NCI-H1105 treated with DMSO at 0.1 percent for 48 hours (cell line): ENCODE data around the gene KY.

Source experiments
- DNase-seq: peaks from one replicate; lab custom pipeline; 2025; lab: John Stamatoyannopoulos, UW

The KY gene

DNA sequence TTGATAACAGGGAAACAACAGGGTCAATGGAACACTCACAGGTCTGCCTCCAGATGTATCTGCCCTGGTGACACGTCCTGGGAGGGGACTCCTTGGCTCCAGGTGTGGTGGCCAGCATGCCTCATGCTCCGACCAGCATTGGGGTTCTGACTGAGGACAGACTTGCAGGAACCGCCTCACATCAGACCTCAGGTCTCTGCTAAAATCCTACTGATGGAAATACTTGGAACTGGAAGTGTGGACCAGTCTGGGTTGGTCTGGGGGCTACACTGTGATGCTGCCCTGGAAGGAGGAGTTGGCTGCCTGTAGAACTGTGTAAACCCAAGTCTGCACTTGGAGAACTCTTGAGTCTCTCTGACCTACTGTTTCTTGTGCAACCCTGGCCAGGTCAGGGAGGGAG is 17.1 kb upstream of the KY start:
- no peak for DNase-seq

DNA sequence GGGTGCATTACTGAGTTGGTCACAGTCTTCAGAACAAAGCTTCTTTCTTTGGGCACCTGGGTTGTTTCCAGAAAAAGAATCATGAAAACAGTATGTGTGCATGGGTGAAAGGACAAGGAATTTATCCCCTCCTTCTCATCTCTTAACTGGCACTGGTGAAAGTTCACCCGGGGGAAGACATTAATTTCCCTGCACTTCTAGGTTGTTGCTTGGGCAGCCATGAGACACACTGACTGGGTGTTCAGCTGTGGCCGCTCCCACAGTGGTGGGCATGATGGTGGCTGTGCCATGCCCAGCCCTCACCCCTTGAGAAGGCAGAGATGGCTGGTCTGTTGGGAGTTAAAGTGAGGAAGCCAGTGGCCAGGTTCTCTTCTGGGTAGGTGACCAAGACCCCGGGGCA is 16.6 kb upstream of the KY start:
- no peak for DNase-seq

DNA sequence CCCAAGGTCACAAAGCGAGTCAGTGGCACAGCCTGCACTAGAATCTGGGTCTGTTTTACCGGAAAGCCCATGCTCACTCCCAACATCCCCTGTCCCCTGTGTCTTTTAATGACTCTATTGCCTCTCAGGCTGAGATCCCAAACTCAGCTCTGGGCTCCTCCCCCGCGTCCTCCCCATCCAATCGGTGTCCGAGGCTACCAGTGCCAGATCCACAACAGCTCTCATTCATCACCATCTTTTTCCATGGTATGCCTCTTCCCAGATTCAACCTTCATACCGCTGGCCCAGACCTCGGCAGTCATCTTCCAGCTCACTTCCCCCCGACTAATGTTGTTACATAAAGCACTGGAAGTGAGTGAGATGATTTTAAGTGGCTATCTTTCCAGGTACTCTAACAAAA is 16.1 kb upstream of the KY start:
- DNase-seq: no peak

DNA sequence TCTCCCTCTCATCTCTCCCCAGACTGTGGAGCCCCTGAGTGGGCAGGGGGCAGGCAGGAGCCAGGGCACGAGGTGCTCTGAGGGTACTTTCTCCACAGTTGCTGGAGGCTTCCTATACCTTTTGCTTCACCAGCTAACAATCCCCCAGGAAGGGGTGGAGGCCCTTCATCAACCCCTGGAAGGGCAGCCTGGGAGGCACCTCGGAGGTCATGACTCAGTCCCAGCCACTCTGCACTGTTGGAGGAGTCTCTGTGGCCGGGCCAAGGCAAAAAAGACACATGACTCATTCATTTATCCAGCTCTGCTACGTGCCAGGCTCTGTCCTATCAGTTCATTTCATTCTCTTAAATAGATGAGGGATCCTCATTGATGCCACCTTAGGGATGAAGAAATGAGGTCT is 15.6 kb upstream of the KY start:
- no peak for DNase-seq

DNA sequence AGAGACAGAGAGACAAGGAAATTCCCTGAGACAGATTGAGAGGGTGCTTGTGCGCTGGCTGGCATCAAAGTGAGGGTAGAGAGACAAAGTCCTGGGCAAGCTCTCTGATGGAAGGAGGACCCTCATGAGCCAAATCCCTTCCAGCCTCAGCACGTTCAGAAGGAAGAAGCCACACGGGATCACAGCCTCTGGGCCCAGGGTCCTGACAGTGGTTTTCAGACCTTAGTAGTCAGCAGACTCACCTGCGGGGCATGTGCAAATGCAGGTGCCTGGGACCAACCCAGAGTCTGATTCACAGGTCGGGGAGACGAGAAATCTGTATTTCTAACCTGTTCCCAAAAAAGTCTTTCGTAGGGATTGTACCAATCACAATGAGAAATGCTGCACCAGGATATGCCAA is 15.2 kb upstream of the KY start:
- no peak for DNase-seq

DNA sequence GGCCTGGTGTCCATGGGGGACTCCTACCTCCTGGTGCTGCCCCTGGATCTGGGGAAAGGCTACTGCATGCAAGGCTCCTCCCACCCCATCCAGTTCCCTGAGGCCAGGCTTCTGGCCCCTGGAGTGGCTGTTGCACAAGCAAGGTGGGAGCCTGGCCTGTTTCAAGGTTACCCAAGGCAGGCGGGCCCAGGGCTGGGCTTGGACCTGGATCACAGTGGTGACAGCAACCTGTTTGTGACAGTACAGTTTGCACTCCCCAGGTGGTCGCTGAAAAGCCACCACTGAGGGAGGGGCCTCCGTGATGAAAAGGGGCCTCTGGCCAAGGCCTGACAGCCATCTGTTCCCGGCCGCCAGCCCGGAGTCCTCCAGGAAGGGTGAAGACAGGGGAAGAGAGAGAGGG is 14.4 kb upstream of the KY start:
- no peak for DNase-seq

DNA sequence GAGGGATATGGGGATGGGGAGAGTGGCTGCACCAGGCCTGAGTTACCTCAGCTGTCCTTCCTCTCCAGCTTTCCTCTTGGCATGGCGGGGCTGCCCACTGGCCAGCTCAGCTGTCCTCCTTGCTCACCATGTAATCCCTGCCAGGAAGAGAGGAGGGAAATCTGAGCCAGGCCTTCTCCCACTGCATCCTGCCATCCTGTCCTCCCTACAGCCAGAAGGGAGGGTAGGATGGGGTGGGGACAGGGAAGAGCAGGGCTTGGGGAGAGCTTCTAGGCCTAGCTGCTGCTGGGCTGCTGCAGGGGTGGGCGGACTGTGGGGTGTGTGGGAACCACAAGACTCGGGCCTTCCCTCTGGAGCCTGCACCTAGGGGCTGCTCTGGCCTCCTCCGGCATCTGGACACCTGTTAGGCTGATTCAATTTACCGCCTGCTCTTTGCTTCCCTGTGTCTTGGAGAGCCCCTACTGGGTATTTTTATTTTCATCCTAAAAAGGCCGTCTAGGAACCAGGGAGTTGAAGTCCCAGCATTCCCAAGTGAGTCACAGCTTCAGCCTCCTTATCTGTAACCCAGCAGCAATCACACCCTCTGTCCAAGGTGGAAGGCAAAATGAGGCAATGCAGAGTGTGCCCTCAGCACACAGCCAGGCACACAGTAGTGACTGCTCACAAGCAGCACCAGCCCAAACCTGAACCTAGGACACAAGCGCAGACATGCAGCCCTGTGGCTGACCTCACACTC is 13.1 kb upstream of the KY start:
- DNase-seq: no peak

DNA sequence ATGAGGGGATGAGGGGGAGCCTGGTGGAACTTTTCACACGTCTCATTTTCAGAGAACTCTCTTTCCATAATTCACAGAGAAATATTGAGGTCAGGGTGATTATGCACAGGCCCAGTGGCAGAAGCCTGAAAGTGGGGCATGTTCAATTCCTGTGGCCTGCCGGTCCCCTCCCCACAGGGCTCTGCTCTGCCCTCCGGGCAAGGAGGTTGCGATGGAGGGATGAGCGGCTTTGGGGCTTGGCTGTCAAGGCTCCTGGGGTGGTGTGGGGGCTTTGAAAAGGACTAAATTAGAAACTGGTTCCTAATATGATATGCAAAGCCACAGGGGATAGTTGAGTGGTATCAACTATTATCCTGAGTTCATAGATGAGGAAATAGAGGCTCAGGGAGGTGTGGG is 9.2 kb upstream of the KY start:
- DNase-seq: no peak

DNA sequence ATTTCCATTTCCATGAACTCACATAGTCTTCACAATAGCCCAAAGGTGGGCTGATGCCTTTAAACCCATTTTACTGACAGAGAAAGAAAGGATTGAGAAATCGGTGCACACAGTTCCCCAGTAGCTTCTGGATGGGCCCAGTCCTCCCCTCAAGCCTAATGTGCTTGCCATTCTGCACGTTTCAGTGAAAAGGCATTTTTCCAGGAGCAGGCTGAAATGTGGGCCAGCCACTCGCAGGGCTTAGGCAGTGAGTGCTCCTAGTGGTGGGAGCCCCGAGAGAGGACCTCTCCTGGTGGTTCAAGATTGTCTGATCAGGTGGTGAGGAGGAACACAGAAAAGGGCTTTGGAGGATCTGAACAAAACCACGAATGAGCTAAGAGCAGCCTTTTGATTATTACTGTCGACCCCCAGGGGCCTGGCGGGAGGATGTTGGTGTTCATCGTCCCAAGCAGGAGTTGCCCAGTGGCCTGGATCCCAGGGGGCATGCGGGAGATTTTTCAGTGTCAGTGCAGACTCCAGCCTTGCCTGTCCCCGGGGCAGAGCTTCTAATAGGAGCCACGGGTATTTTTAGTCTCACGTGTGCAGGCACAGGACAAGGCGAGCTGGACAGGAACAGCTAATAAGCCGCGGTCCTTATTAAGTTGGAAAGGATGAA is 8.7 kb upstream of the KY start:
- DNase-seq: no peak

DNA sequence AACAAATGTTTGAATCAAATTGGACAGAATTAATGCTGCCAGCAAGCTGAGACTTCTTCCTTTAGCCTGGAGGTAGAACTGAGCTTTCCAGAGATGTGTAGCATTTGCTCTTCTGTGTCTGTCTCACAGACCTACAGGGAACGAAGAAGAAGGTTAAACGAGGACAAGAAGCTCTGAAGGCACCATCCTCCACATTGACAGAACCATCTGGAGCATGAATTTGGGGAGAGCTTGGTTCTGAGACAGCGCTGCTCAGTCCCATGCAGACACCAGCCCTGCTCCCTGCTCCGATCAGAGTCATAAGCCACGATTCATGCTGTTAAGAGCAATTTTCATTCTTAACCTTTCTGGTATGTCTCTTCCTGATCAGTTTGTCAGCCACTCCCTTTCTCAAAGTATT is 7.7 kb upstream of the KY start:
- DNase-seq: no peak

DNA sequence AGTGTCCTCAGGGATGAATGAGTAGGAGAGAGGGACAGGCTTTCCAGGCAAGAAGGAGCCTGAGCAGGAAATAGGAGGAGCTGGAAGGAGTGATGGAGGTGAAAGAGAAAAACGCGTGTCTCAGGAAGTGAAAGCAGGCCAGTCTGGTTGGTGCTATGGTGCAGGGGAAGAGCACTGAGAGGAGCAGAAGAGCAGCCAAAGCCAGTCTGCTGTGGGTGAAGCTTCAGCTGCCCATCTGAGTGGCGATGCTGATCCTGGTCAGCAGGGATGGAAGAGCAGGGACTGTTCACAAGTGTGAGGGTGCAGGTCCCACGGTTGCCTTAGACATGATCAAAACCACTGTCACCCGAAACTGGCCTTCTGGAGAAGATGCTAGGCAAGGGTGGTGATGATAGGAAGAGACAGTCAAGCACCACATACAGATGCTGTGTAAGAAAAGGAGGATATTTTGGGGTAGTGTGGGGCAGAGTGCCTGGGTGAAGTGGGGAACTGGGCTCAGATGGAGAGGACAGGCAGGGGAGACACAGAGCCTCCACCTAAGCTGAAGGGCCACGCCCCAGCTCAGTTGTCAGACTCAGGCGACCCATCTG is 5.5 kb upstream of the KY start:
- DNase-seq: no peak

DNA sequence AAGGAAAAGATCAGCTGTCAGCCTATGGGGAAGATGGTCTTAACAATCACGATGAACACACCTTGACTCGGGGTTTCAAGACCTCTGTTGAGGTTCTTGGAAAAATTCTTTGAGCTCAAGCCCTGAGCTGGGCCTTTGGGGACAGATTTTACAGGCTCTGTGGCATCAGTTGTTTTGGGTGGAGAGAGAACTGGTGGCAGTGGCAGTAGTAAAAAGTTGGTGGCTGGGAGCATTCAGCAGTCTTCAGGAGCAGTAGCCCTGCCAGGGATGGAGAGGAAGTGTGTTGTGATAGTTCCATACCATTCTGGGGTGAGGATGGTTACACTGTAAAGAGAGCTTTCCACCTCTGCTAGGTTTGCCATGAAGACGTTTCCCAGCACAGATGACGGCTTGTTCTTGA is 4.9 kb upstream of the KY start:
- no peak for DNase-seq

DNA sequence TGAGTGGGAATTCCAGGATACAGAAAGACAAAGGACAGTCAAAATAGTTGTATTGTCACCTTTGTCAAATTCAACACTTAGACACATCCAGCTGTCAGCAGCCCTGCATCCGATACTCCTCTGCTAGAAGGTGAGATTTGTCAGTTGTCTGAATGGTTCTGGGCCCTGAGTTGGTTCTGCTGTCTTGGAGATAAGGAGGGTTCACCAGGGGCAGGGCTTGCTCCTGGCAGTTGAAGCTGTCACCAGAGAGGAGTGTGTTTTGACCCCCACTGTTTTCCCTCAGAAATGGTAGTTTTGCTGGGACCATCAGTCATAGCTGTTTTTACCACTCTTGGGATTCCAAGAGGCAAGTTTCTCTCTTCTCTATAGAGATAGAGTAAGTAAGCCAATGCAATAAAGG is 3.2 kb upstream of the KY start:
- no peak for DNase-seq

DNA sequence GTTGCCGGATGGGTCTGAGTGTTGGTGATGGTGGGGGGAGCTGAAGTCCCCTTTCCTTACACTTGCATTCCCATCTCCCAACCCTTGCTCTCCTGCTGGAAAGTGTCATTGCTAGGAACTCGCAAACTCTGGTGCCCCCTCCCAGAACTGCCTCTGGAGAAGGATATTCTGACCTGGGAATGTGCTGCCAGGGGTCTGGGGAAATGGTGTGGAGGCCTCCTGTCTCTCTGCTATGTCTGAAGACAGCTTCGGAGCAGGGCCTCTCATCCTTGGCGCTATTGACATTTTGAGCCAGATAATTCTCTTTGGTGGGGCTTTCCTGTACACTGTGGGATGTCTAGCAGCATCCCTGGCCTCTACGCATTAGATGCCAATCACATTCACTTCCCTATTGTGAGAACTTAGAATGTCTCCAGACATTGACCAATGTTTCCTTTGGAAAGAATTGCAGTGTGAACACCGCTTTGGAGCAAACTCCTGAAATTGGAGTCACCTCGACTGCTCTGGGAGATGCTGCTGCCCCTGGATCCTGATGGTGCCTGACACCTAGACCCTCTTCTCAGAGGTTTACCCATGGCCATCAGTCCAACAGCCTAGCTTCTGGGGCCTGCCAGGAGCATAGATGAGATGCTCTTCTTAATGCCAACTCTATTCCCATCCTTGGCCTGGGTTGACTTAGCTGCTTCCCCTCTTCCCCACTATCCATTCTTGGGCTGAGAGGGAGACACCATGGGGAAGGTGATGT is 2.2 kb upstream of the KY start:
- DNase-seq: no peak

DNA sequence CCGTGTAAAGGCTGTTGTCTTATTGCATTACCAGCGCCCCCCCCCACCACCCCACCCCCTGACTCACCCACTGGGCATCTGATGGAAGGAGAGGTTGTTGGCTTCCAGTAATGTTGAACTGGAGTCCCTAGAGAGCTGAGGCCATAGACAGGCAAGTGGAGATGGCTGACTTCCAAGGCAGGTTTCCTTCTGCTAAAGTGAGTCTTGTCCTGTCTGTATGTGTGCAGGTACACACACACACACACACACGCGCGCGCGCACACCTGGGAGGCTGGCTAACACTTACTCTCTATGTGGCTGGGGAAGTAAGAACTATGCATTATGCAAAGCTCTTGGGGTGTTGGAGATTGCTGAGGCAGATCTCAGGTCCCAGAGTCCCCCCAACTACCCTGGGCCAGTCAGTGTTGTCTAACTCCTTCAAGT is 1.6 kb upstream of the KY start:
- peak; percentile 77 for DNase-seq

DNA sequence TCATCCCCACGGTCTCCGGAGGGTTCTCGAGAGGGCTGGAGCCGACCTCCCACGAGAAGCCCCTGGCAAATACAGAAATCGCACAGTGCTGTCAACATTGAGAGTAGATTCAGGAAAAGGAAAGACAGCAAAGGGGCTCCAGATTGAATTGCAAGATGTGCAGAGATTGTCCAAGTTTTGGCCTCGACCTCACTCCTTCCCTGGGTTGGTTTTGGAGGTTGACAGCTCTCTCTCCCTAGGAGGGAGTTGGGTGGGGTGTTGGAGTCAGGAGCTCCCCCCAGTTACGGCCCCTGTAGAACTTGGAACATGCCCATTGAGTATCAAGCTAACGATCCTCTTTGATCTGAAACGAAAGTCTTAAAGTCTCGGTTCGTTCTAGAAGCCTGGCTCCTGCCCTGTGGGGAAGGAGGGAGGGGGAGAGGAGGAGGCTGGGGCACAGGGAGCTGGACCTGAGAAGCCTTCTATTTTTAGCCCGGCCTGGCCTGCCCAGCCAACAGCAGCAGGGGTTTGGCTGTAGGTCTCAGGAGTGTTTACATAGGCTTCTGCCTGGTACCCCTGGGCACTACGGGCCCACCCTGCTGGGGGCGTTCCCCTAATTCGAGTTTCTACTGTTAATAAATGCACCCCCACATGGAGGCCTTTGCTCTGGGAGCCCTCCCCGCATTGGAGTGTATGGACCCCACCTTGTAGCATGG is 672 bp upstream of the KY start:
- DNase-seq: peak; percentile 40

DNA sequence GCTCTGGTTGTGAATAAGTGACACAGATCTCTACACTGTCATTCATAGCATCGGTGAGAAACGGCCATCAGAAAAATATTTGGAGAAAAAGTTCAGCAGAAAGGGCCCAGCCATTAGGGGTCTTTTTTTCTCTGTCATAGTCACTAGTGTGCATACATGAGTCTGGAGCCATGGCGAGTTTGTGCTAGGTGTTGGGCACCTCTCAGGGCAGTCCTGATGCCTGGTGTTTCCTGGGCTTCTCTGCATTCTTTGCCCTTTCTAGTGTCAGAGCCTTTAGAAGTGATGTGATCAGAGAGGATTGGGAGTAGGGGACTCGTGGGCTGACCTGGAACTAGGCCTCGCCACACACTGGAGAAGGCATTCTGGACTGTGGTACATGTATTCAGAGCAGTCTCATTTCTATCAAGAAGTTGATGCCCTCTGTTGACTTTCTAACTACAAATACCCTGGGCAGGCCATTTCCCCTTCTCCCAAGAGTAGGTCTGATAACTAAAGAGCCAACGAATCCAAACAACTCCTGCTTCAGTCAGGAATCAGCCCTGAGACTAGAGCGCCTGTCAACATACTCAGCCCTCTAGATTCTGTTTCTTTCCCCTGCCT is 1.6 kb downstream of the KY start:
- no peak for DNase-seq

DNA sequence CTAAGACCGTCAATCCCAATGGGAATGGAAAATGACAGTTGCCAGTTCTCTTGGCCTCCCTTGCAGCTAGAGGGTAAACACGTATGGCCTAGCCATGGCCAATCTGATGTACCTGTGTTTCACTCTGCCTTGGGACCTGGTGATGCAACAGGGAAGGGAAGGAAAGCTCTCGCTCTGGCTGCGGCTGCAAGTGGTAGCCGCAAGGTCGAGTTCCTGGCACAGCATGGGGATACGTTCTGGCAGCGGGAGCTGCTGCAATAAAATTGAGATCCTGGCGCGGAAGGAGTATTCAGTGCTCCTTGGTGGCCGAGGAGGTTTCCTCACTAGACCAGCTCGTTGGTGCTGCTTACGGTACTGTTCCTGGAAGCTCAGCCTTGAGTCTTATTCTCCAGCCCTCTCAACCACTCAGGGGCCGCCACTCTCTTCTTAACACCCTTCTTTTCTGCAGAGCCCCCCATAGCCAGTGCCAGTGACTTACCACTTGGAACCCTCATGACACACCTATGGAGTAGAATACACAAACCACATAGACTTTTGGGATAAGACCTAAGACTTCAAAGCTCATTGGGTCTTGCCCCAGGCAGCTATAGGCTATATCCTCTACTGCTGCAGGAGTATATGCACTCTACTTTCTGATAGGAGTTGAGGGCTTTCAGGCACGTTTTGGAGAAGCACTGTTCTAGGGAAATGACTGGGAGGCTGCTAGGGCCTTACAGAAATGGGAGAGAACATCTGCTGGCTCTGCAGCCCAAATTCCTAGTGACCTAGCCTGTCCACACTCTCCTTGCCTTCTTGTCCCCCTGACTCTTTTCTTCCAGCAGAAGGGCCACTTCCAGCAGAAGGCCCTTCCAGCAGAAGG is 2.7 kb downstream of the KY start:
- DNase-seq: no peak

DNA sequence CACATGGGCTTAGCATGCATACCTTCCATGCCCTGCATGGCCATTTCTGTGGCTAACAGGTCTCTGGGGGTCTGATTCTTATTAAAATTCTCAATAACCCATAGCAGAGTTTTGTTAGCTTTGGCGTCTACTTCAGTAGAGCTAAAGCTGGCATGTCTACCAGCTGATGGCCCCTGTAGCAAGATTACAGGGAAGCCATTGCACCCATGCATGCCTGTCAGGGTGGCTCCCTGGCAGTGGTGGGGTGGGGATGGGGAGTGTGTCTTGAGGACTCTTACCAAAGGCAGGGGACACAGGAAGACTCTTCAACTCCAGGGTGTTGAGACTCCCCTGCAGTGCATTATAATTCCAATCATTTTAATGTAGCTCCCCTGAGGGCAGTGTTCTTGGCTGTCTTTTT is 4.7 kb downstream of the KY start:
- DNase-seq: no peak

DNA sequence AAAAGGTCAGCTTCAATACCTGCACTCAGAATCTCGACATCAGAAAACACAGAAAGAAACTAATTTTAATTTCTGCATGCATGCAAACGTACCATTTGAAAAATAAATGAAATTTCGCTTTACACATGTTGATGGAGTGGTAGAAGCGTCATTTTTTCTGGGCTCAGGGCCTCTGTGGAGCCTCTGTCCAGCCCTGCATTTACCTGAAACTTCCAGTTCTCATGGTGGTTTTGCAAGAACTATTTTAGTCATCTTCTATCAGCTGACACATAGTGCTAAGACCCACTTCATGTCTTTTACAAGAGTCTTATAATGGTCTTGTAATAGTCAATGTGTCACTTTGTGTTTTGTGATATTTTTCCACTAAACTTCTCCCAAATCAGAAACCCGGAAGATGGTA is 5.3 kb downstream of the KY start:
- no peak for DNase-seq
